ACHN (cell line): ENCODE measurements around the gene RUNDC3A.

Source experiments
- DNase-seq: peaks from one replicate; pipeline ENCODE4 v3.0.0-alpha.2; 2015
- in situ Hi-C: cut with HindIII; loops from 2 replicates; pipeline ENCODE4 v1.10.0; 2017; ENCODE audit warnings: low sequenced_read_pairs, low pct_ligation_motif_present, low pct_unique_long_range_greater_than_20kb

RUNDC3A gene

GRCh38 chr17:44308320-44308818, at the start of gene RUNDC3A:
Gene RUNDC3A, plus strand, starts transcription at chr17:44308601. Its CDS starts 232 bp downstream, at chr17:44308833.
- in situ Hi-C loops, result no loop called here
- DNase-seq, result peak; percentile 93

- in situ Hi-C loops, result no loop called here
- DNase-seq, result no peak
Measured at GRCh38 chr17:44258811-44259351, 49.5 kb upstream of the RUNDC3A start.

GRCh38 chr17:44260296-44260695, 48.1 kb upstream of the RUNDC3A start:
- no peak for DNase-seq
- in situ Hi-C loops, result no loop called here

- no peak for DNase-seq
- in situ Hi-C loops, result no loop called here
Measured at GRCh38 chr17:44262654-44263225, 45.7 kb upstream of the RUNDC3A start.

GRCh38 chr17:44263345-44263902, 45.0 kb upstream of the RUNDC3A start:
- no peak for DNase-seq
- in situ Hi-C loops, result no loop called here

GRCh38 chr17:44266402-44267164, 41.8 kb upstream of the RUNDC3A start:
- in situ Hi-C loops, result no loop called here
- DNase-seq, result peak; percentile 23

GRCh38 chr17:44267165-44267455, 41.3 kb upstream of the RUNDC3A start:
- in situ Hi-C loops, result no loop called here
- DNase-seq, result no peak

- DNase-seq, result no peak
- in situ Hi-C loops, result no loop called here
Measured at GRCh38 chr17:44267818-44268490, 40.4 kb upstream of the RUNDC3A start, which contains the start of gene SLC4A1. Gene SLC4A1, minus strand, starts transcription at chr17:44268135. Its CDS starts 5,269 bp downstream, at chr17:44262866.

GRCh38 chr17:44268709-44269534, 39.5 kb upstream of the RUNDC3A start:
- no peak for DNase-seq
- in situ Hi-C loops, result no loop called here

- in situ Hi-C loops, result no loop called here
- DNase-seq, result no peak
Measured at GRCh38 chr17:44269535-44270240, 38.7 kb upstream of the RUNDC3A start.

- in situ Hi-C loops, result no loop called here
- no peak for DNase-seq
Measured at GRCh38 chr17:44272321-44272951, 36.0 kb upstream of the RUNDC3A start.

GRCh38 chr17:44272954-44273353, 35.4 kb upstream of the RUNDC3A start:
- in situ Hi-C loops, result no loop called here
- DNase-seq, result no peak

- no peak for DNase-seq
- in situ Hi-C loops, result no loop called here
Measured at GRCh38 chr17:44273607-44274006, 34.8 kb upstream of the RUNDC3A start.

- DNase-seq, result no peak
- in situ Hi-C loops, result no loop called here
Measured at GRCh38 chr17:44277976-44278375, 30.4 kb upstream of the RUNDC3A start.

GRCh38 chr17:44279346-44279665, 29.1 kb upstream of the RUNDC3A start:
- no peak for DNase-seq
- in situ Hi-C loops, result no loop called here

GRCh38 chr17:44279666-44280391, 28.6 kb upstream of the RUNDC3A start:
- DNase-seq, result peak; percentile 93
- in situ Hi-C loops, result no loop called here

- no peak for DNase-seq
- in situ Hi-C loops, result no loop called here
Measured at GRCh38 chr17:44280392-44280937, 27.9 kb upstream of the RUNDC3A start.
